Liver (tissue), 9 donors: ENCODE measurements around the gene SASH3. TPM values are rescaled to one million over a fixed set of nuclear protein-coding genes. Genes with fewer than 3 reads are reported as not detected.

Experiments
- DNase-seq: peaks from one replicate; pipeline ENCODE4 v3.0.0-alpha.2; 2017; ENCODE audit warnings: low spot score
- H3K27ac ChIP-seq, 2 donors: one replicate each; pipeline ENCODE4 v1.7.0; 2013; ENCODE audit warnings: inconsistent platforms in 2 of 2, low read length in 2 of 2, control low read depth in 1 of 2, low read depth in 1 of 2, mild to moderate bottlenecking in 1 of 2
- H3K27me3 ChIP-seq, 4 donors: one replicate each; pipeline versions ENCODE4 v1.6.1 to v1.7.0; 2013; ENCODE audit warnings: low read length in 3 of 4, inconsistent platforms in 1 of 4, mild to moderate bottlenecking in 1 of 4, moderate library complexity in 1 of 4; ENCODE audit not compliant: control insufficient read depth in 4 of 4, insufficient read depth in 4 of 4
- H3K36me3 ChIP-seq, 4 donors: one replicate each; pipeline versions ENCODE4 v1.6.1 to v1.7.0; 2013; ENCODE audit warnings: low read length in 3 of 4, mild to moderate bottlenecking in 3 of 4, low read depth in 1 of 4, moderate library complexity in 1 of 4; ENCODE audit not compliant: control insufficient read depth in 4 of 4, insufficient read depth in 3 of 4
- H3K4me1 ChIP-seq, 4 donors: one replicate each; pipeline versions ENCODE4 v1.6.1 to v1.7.0; 2013; ENCODE audit warnings: low read length in 3 of 4, mild to moderate bottlenecking in 3 of 4, moderate library complexity in 1 of 4; ENCODE audit not compliant: control insufficient read depth in 4 of 4, insufficient read depth in 4 of 4
- H3K4me3 ChIP-seq, 3 donors: one replicate each; pipeline versions ENCODE4 v1.6.1 to v1.7.0; 2013; ENCODE audit warnings: low read length in 3 of 3, control low read depth in 1 of 3, low read depth in 1 of 3, mild to moderate bottlenecking in 1 of 3
- H3K9ac ChIP-seq, 2 donors: one replicate each; pipeline ENCODE4 v1.7.0; 2013; ENCODE audit warnings: low read length in 2 of 2, mild to moderate bottlenecking in 2 of 2, moderate library complexity in 2 of 2, control low read depth in 1 of 2, low read depth in 1 of 2
- H3K9me3 ChIP-seq, 4 donors: one replicate each; pipeline versions ENCODE4 v1.6.1 to v1.7.0; 2013; ENCODE audit warnings: low read length in 3 of 4; ENCODE audit not compliant: control insufficient read depth in 4 of 4
- GABPA ChIP-seq, 2 donors: IDR thresholded peaks in 1 of 2; conservative IDR thresholded peaks in 1 of 2; 2 replicates each; pipeline ENCODE4 v1.6.1; 2016; ENCODE audit warnings: antibody characterized with exemption in 2 of 2, mild to moderate bottlenecking in 1 of 2, moderate library complexity in 1 of 2
- HNF4A ChIP-seq, 2 donors: conservative IDR thresholded peaks; 2 replicates each; pipeline ENCODE4 v1.6.1; 2016; ENCODE audit warnings: antibody characterized with exemption in 2 of 2, mild to moderate bottlenecking in 2 of 2
- NR2F2 ChIP-seq: IDR thresholded peaks from 2 replicates; pipeline ENCODE4 v1.6.1; 2016; ENCODE audit warnings: antibody characterized with exemption
- RAD21 ChIP-seq, 2 donors: IDR thresholded peaks; 2 replicates each; pipeline ENCODE4 v1.6.1; 2016; ENCODE audit warnings: antibody characterized with exemption in 2 of 2, mild to moderate bottlenecking in 2 of 2
- YY1 ChIP-seq: IDR thresholded peaks from 2 replicates; pipeline ENCODE4 v1.6.1; 2016; ENCODE audit warnings: antibody characterized with exemption, mild to moderate bottlenecking
- WGBS: extraction: QIAGEN DNeasy Blood & Tissue Kit; methylation state at CpG from one replicate; pipeline ENCODE4 v1.1.7; 2013; 5-methylcytosine and 5-hydroxymethylcytosine counted together
- polyA plus RNA-seq, 2 donors: library from polyadenylated mRNA; stranded (reverse) in 1 of 2; unstranded in 1 of 2; fragments of 200-250 nt in 1 of 2; fragments of >200 nt in 1 of 2; fragmentation: Nextera tagmentation in 1 of 2; extraction: Ambion mirVana in 1 of 2; gene quantifications; one replicate each; pipeline versions ENCODE4 v1.2.1 to v1.2.3, GENCODE V29; 2013 to 2015
- total RNA-seq, 2 donors: library from RNA; depleted of rRNA; stranded (reverse); fragments of >200 nt; gene quantifications; one replicate each; pipeline ENCODE4 v1.2.3, GENCODE V29; 2014
- TF ChIP-seq, protein P1 (sequence below): IDR thresholded peaks from 2 replicates; pipeline ENCODE4 v1.6.1; 2016; ENCODE audit warnings: antibody characterized with exemption
- TF ChIP-seq, protein P2 (sequence below): IDR thresholded peaks from 2 replicates; pipeline ENCODE4 v1.6.1; 2016; ENCODE audit warnings: antibody characterized with exemption
- TF ChIP-seq, protein P3 (sequence below): IDR thresholded peaks from 2 replicates; pipeline ENCODE4 v1.6.1; 2016; ENCODE audit warnings: antibody characterized with exemption
- TF ChIP-seq, protein P4 (sequence below): fragments of 150-350 bp; IDR thresholded peaks from 2 replicates; pipeline ENCODE4 v1.5.1; 2017; ENCODE audit warnings: improper control_type of control experiment, low read depth, low read length; ENCODE audit not compliant: missing input control
- donor health status: healthy.
- donor health status: healthy.
- donor health status: healthy.
- donor health status: healthy.
- donor health status: healthy.

Gene SASH3
- total and polyA plus RNA-seq, 4 donors = 1.8 to 9.5 (median 3.9) TPM

- WGBS = 97% methylated on average over 2 of the region's 2 CpGs
- no peak for TF ChIP-seq NR2F2
- TF ChIP-seq, protein P1, sequence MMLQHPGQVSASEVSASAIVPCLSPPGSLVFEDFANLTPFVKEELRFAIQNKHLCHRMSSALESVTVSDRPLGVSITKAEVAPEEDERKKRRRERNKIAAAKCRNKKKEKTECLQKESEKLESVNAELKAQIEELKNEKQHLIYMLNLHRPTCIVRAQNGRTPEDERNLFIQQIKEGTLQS = no peak
- TF ChIP-seq HNF4A (conservative IDR thresholded peaks at IDR 0.05) = no peak
- TF ChIP-seq, protein P2, sequence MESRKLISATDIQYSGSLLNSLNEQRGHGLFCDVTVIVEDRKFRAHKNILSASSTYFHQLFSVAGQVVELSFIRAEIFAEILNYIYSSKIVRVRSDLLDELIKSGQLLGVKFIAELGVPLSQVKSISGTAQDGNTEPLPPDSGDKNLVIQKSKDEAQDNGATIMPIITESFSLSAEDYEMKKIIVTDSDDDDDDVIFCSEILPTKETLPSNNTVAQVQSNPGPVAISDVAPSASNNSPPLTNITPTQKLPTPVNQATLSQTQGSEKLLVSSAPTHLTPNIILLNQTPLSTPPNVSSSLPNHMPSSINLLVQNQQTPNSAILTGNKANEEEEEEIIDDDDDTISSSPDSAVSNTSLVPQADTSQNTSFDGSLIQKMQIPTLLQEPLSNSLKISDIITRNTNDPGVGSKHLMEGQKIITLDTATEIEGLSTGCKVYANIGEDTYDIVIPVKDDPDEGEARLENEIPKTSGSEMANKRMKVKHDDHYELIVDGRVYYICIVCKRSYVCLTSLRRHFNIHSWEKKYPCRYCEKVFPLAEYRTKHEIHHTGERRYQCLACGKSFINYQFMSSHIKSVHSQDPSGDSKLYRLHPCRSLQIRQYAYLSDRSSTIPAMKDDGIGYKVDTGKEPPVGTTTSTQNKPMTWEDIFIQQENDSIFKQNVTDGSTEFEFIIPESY = no peak
- TF ChIP-seq GABPA (IDR thresholded peaks at IDR 0.05 in 1 of 2, conservative IDR thresholded peaks at IDR 0.05 in 1 of 2) = no peak
- TF ChIP-seq, protein P3, sequence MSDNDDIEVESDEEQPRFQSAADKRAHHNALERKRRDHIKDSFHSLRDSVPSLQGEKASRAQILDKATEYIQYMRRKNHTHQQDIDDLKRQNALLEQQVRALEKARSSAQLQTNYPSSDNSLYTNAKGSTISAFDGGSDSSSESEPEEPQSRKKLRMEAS = no peak
- TF ChIP-seq, protein P4, sequence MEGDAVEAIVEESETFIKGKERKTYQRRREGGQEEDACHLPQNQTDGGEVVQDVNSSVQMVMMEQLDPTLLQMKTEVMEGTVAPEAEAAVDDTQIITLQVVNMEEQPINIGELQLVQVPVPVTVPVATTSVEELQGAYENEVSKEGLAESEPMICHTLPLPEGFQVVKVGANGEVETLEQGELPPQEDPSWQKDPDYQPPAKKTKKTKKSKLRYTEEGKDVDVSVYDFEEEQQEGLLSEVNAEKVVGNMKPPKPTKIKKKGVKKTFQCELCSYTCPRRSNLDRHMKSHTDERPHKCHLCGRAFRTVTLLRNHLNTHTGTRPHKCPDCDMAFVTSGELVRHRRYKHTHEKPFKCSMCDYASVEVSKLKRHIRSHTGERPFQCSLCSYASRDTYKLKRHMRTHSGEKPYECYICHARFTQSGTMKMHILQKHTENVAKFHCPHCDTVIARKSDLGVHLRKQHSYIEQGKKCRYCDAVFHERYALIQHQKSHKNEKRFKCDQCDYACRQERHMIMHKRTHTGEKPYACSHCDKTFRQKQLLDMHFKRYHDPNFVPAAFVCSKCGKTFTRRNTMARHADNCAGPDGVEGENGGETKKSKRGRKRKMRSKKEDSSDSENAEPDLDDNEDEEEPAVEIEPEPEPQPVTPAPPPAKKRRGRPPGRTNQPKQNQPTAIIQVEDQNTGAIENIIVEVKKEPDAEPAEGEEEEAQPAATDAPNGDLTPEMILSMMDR = no peak
Observed at GRCh38 chrX:129818123-129818522, 38.4 kb downstream of the SASH3 start.

GRCh38 chrX:129823115-129823514 lies 43.4 kb downstream of the SASH3 start:
- Histone ChIP-seq H3K27me3 (no peaks in the 10 kb centered on the region), H3K36me3 (peaks cover 0 to 6% (median 2%) of the 10 kb centered on the region in 4 donors), H3K27ac (no peak overlapping the region), H3K4me3 (no peak overlapping the region), H3K9me3 (no peaks in the 10 kb centered on the region), H3K9ac (no peak overlapping the region), H3K4me1 (peaks cover 0 to 7% (median 2%) of the 10 kb centered on the region in 4 donors)
- no peak for DNase-seq
- WGBS = 79% methylated on average over 2 of the region's 2 CpGs
- TF ChIP-seq, protein P4 = peak; percentile 46
- TF ChIP-seq YY1 (no peak), RAD21 (IDR thresholded peaks at IDR 0.05) (peak; percentile 62 to 74)
- TF ChIP-seq, protein P2 = no peak

More at GRCh38 chrX:129818123-129818522, 38.4 kb downstream of the SASH3 start:
- no peak for DNase-seq
- no peak overlapping the region for H3K4me3 ChIP-seq
- no peaks in the 10 kb centered on the region for H3K27me3 ChIP-seq
- H3K27ac ChIP-seq = no peak overlapping the region
- no peaks in the 10 kb centered on the region for H3K4me1 ChIP-seq
- H3K9ac ChIP-seq = no peak overlapping the region
- H3K36me3 ChIP-seq = peaks cover 0 to 9% (median under 1%) of the 10 kb centered on the region in 4 donors
- H3K9me3 ChIP-seq = no peaks in the 10 kb centered on the region
